ENCODE data around the gene SHISA9.

GRCh38 chr16:12899529-12900143, 1.8 kb upstream of the SHISA9 start:
- TF ChIP-seq CTCF (IDR thresholded peaks at IDR 0.05; ENCODE audit: low read depth, low read length) (no peak), EZH2phosphoT487 (IDR thresholded peaks at IDR 0.05; ENCODE audit: low read depth) (no peak)
